NCI-H748 (cell line): ENCODE measurements around the gene DOCK6.

Experiments
- DNase-seq: peaks from one replicate; lab custom pipeline; 2025; ENCODE audit not compliant: unreplicated experiment; lab: John Stamatoyannopoulos, UW

DOCK6 gene, protein sequence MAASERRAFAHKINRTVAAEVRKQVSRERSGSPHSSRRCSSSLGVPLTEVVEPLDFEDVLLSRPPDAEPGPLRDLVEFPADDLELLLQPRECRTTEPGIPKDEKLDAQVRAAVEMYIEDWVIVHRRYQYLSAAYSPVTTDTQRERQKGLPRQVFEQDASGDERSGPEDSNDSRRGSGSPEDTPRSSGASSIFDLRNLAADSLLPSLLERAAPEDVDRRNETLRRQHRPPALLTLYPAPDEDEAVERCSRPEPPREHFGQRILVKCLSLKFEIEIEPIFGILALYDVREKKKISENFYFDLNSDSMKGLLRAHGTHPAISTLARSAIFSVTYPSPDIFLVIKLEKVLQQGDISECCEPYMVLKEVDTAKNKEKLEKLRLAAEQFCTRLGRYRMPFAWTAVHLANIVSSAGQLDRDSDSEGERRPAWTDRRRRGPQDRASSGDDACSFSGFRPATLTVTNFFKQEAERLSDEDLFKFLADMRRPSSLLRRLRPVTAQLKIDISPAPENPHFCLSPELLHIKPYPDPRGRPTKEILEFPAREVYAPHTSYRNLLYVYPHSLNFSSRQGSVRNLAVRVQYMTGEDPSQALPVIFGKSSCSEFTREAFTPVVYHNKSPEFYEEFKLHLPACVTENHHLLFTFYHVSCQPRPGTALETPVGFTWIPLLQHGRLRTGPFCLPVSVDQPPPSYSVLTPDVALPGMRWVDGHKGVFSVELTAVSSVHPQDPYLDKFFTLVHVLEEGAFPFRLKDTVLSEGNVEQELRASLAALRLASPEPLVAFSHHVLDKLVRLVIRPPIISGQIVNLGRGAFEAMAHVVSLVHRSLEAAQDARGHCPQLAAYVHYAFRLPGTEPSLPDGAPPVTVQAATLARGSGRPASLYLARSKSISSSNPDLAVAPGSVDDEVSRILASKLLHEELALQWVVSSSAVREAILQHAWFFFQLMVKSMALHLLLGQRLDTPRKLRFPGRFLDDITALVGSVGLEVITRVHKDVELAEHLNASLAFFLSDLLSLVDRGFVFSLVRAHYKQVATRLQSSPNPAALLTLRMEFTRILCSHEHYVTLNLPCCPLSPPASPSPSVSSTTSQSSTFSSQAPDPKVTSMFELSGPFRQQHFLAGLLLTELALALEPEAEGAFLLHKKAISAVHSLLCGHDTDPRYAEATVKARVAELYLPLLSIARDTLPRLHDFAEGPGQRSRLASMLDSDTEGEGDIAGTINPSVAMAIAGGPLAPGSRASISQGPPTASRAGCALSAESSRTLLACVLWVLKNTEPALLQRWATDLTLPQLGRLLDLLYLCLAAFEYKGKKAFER (N-terminal part only)

DNA sequence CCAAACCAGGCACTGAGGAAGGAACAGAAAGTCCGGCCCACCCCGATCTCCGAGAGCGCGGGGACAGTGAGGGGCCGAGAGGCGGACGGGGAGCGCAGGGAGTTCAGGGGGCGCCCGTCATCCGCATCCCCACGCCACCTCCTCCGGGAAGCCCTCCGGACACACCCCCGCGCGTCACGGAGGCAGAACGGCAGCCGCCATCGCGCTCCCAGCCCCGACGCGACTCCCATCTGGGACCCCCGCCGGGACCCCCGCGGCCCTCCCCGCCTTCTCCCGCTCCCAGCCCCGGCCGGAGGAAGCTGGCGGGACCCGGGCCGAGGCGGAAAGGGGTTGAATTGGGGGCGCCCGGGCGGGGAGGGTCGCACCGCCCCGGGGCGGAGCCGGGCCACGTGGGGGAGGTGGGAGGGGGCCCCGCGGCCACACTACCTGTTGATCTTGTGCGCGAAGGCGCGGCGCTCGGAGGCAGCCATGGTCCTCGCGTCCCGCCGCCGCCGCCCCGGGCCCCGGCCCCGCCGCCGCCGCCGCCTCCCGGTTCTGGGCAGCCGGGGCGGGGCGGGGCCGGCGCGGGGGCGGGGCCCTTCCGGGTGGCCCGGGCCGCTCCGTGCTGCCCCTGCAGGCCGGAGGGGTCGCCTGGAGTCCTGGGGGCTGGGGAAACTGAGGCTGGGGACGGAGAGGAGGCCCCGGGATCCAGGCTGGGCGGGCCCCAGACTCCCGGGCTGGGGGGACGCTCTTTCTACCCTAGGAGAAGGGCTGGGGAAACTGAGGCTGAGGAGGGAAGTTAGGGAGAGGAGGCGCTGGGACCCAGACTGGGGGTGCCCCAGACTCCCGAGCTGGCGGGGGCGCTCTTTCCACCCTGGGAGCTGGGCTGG lies at the start of gene DOCK6:
Gene DOCK6, minus strand, starts transcription at position 554 of the 869 bp plus-strand sequence. Its CDS starts 84 bp downstream, at position 470.
- DNase-seq = peak; percentile 32

DNA sequence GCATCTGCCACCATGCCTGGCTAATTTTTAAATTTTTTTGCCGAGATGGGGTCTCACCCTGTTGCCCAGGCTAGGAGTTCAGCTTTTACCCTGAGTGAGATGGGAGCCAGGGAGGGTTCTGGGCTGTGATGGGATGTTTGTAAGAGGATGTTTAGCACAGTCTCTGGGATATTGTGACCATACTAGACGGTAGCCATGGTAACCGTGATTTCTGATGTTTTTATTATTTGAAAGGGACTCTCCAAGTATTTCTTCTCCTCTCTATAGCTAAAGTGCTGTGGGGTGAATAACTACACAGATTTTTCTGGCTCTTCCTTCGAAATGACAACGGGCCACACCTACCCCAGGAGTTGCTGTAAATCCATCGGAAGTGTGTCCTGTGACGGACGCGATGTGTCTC lies 44.0 kb upstream of the DOCK6 start:
- no peak for DNase-seq

DNA sequence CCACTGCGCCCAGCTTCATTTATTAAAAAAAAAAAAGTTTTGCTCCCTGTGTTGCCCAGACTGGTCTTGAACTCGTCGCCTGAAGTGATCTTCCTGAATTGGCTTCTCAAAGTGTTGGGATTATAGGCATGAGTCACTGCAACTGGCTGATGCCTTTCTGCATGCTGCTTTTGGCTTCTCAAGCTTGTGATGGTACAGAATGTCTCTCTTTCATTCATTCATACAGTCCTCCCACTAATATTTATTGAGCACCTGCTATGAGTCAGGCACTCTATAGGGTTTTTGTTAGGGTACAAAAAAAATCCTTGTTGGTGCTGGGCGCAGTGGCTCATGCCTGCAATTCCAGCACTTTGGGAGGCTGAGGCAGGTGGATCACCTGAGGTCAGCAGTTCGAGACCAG lies 42.6 kb upstream of the DOCK6 start:
- no peak for DNase-seq

DNA sequence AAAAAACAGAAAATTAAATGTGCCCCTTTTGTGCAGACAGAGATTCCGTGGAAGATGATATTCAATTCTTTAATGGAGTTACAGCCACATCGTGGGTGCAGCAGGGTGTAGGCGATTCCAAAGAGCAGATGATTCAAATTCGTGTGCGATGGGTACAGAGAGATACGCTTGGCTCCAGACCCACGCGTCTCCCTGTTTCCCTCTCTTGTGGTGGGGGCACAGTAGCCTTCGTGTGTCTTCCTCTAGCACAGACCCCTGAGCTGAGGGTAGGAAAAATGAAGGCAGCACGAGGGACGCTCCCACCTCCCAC lies 38.4 kb upstream of the DOCK6 start:
- no peak for DNase-seq

DNA sequence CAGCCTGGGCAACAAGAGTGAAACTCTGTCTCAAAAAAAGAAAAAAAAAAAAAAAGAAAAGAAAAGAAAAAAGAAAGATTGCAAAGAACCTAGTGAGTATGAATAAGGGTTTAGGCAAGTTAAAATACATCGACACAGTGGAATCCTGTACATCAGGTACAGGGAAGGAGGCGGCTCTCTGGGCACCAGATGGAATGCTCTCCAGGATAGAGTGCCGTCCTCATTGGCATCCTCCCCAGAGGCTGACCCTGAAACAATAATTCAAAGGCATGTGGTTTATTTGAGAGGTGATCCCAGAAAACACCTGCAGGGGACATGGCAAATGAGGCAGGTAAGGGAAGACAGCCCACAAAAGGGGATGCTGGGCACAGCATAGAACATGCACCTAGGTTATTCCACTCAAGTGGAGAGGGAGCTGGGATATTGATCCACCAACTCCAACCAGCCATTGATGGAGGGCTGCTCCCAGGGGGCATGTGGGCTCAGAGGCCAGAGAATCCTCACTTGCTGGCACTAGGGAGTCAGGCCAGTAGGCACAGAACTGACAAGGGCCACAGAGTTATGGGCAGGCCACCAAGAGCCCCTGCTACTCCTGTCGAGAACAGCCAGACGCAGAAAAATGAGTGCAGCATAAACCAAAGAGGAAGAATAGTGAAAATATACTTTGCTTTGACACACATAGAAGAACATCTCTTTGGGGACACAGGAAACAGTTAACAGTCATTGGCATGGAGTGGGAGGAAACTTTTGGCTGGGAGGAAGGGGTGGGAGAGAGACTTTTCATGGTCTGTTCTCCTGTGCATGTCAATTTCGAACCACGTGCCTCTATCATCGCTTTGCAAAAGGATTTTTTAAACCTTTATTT lies 37.9 kb upstream of the DOCK6 start:
- DNase-seq = no peak

DNA sequence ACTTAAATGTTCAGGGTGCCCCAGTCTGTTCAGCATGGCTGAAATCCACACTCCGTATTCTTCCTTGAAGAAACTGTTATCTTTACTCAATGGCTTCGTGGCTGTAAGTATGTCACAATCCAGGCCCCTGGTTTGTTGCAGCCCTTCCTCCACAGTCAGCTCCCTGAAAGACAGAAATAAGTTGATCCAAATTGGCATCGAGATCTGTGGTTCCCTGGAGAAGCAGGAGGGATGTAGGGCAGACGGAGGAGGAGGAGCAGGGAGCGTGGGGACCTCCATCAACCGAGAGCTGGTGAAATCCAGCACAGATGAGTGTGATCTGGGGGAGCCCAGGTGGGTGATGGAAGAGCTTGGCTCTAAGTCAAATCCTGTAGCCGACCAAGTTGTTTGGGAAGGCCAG lies 33.9 kb upstream of the DOCK6 start:
- DNase-seq = no peak

DNA sequence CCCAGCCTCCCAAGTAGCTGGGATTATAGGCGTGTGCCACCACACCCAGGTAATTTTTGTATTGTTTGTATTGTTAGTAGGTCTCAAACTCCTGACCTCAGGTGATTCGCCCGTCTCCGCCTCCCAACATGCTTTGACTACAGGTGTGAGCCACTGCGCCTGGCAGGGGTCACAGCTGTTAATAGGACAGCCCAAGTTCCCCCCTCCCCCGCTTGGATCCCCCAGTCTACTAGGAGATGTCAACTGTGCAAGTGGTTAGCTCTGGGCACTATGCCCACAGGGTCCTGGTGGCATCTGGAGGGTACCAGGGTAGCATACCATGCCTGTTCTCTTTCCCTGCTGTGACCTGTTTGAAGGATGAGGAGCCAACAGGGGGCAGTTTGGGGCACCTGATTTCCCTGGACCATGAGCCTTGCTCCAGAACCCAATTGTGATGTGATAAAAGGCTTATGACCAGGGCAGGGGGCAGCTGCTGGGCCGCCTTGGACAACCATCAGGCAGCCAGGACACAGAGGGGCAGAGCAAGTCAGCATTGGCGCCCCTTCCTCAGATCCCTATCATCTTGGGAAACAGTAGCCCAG lies 33.4 kb upstream of the DOCK6 start, which contains the start of gene TSPAN16:
Gene TSPAN16, plus strand, starts transcription at position 496 of the 581 bp plus-strand sequence. CDS start 138 bp downstream, outside the sequence.
- DNase-seq = peak; percentile 42

DNA sequence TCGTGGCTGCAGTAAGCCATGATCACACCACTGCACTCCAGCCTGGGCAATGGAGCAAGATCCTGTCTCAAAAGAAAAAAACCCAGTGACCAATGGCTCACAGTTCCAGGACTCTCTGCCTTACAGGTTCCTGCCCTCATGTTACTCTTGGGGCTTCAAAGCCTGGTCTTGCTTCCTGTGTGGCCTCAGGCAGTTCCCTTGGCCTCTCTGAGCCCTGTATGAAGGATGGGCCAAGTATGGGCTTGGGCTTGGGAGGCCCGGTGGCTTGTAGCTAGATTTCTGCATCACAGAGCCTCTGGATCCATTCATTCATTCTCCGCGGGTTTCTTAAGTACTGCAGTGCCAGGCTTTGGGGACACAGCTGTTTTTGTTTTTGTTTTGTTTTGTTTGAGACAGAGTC lies 32.9 kb upstream of the DOCK6 start:
- no peak for DNase-seq

DNA sequence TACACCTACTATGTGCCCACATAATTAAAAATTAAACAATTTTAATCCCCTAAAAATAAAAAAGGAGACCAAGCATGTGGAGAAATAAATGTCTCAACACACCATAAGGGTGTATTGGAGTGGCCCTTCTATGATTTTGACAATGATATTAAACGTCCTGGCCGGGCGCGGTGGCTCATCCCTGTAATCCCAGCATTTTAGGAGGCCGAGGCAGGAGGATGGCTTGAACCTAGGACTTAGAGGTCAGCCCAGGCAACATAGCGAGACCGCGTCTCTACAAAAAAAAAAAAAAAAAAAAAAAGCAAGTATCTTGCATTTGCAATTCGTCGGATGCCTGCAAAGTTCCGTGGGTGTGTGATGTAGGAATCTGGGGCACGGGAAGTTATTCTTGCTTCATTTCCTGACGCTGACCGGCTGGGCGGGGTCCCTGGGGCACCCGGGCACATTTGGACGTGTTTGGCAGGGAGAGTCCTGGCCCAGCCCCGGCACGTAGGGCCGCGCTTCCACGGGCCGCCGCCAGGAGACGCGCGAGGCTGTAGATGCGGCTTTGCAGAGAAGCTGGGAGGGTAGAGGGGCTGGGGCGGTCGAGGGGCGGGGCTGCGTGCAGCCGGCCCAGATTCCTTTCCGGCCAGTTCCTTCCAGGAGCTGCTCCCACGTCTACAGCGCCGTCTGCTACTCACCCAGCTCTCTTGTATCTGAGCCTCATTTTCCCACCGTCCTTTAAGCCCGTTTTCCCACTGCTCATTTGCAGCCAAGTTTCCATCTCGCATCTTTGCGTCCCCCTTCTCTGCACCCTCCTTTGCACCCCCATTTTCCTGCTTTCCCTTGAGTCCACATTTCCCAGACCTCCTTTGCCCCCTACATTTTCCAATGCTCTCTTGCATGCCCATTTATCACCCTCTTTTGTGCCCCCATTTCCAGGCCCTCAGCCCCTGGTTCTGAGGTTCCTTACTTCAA lies 31.4 kb upstream of the DOCK6 start:
- DNase-seq = peak; percentile 79

DNA sequence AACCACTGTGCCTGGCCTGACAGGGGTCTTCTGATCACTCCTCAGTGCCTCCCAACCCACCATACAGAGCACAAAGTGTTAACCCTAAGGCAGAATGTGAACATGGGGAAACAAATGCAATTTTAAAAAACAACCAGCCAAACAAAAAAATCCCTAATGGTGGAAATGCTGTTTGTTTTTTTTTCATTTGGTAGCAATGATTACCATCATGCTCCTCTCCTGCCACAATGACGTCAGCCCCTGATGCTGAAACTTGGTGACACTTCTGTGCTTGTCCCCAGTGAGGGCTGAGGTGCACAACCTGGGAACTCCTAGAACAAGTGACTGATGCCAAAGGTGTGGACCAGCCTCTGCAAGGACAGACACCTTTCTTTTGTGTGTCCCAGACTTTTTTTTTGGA lies 29.7 kb upstream of the DOCK6 start:
- DNase-seq = no peak

DNA sequence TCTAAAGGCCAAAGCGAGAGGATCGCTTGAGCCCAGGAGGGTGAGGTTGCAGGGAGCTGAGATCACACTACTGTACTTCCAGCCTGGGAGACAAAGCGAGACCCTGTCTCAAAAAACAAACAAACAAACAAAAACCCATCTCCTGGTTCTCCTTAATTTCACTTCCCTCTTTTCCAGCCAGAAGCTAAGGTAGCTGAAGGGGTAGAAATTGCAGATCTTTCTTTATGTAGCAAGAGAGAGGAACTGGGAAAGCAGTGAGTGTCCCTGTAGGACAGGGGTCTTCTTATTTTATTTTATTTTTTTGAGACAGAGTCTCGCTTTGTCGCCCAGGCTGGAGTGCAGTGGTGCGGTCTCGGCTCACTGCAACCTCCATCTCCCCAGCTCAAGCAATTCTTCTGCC lies 29.1 kb upstream of the DOCK6 start:
- no peak for DNase-seq

DNA sequence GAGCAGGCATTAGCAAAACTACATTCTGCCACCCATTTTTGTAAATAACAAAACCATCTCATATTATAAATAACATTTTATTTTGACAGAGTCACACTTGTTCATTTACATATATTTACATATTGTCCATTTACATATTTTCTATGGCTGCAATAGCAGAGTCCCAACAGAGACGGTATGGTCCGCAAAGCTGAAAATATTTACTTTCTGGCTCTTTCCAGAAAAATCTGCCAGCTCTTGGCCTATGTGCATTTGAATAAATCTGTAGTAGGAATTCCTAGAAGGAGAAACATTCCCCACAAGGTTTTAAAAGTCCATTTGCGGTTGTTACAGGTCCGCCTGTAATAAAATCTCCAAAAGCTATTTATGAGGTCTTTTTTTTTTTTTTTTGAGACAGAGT lies 27.9 kb upstream of the DOCK6 start:
- DNase-seq = no peak

DNA sequence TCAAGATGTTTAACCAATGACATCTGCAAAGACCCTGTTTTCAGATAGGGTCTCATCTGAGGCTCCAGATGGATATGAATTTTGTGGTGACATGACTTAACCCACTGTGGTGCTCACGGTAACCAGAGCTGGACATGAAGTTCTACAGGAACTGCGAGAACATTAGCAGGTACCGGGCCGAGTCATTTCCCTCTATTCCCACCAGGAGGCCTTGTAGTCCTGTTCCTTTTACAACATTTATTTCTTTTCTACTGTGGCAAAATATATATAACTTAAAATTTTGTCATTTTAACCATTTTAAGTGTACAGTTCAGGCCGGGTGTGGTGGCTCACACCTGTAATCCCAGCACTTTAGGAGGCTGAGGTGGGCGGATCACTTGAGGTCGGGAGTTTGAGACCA lies 26.0 kb upstream of the DOCK6 start:
- DNase-seq = no peak

DNA sequence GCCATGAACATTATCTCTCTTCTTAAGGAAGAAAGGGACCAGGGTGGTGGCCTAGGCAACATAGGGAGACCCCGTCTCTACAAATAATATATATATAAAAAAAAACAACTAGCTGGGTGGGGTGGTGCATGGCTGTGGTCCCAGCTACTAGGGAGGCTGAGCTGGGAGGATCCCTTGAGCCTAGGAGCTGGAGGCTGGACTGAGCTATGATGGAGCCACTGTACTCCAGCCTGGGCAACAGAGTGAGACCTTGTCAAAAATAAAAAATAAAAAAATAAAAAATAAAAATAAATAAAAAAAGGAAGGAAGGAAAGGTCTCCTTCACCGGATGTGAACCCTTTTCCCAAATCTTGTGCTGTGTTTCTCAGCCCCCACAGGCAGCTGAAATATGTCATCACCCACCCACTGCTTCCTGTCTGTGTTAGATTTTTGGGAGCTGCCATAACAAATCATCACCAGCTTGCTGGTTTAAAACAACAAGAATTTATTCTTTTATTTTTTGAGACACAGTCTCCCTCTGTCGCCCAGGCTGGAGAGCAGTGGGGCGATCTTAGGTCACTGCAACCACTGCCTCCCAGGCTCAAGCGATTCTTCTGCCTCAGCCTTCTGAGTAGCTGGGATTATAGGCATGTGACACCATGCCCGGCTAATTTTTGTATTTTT lies 24.1 kb upstream of the DOCK6 start:
- DNase-seq = no peak

DNA sequence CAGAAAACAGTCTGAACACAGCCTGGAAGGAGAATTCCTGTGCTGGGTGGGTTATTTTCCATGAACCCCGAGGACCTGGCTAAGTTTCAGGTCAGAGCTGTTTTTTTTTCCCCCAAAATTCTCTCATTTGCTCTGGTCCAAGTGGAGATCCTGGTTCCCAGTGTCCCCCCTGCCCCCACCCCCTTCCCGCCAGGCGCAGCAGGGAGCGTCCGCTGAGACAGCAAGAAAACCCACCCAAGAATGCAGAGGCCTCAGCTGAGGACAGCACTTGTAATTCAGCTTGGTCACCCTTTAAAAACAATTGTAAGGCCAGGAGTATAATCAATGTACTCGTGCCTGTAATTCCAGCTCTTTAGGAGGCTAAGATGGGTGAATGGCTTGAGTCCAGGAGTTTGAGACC lies 22.2 kb upstream of the DOCK6 start:
- DNase-seq = no peak

DNA sequence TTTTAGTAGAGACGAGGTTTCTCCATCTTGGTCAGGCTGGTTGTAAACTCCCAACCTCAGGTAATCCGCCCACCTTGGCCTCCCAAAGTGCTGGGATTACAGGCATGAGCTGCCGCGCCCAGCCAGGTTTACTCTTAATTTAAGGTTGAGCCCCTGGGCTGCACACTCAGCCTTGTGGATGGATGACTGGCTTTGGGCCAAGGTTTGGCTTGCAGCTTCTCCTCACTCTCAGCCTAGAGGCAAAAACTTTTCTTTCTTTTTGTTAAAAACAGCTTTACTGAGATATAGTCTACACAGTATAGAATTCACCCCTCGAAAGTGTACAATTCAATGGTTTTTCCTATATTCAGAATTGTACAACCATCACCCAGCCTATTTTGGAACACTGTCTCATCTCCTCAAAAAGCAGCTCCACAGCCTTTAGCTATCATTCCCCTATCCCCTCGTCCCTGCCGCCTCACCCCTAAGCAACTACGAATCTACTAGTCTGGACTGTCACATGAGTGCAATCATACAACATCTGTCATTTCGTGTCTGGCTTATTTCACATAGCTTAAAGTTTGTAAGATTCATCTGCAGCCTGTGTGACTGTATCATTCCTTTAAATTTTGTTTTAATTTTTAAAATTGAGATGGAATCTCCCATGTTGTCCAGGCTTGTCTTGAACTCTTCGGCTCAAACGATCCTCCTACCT lies 19.2 kb upstream of the DOCK6 start:
- DNase-seq = no peak
